Stimulated activated naive B cell treated with anti-CD40 and anti-IgM and Interleukin-4, amounts not matched to agents 10 μg/mL and 1 μg/mL and 100 μg/mL, for 72 hours (primary cell): ENCODE results near the gene SP2.
A peak's percentile ranks its signal among the peaks of the same experiment; 100 is the strongest.

Source experiments
- ATAC-seq, 2 donors: fragments of 150-1000 bp; cut with Tn5 transposase; replicated peaks; 2 replicates each; pipeline ENCODE4 v1.10.0; 2021; ENCODE audit warnings: moderate library complexity in 1 of 2
- DNase-seq: peaks from one replicate; pipeline ENCODE4 v3.0.0; 2021
- H3K27ac Mint-ChIP-seq: one replicate; pipeline ENCODE4 v1.8.0; 2022; ENCODE audit warnings: mild to moderate bottlenecking, mixed read lengths
- H3K27me3 Mint-ChIP-seq, 2 donors: one replicate each; pipeline ENCODE4 v1.8.0; 2022; ENCODE audit warnings: mixed read lengths in 2 of 2
- H3K36me3 Mint-ChIP-seq, 2 donors: one replicate each; pipeline ENCODE4 v1.8.0; 2022; ENCODE audit warnings: mixed read lengths in 2 of 2, mild to moderate bottlenecking in 1 of 2
- H3K4me1 Mint-ChIP-seq, 2 donors: one replicate each; pipeline ENCODE4 v1.8.0; 2022; ENCODE audit warnings: mixed read lengths in 2 of 2, mild to moderate bottlenecking in 1 of 2
- H3K4me3 Mint-ChIP-seq, 2 donors: one replicate each; pipeline ENCODE4 v1.8.0; 2022; ENCODE audit warnings: mild to moderate bottlenecking in 2 of 2, mixed read lengths in 2 of 2, moderate library complexity in 1 of 2
- H3K9me3 Mint-ChIP-seq, 2 donors: one replicate each; pipeline ENCODE4 v1.8.0; 2022; ENCODE audit warnings: mixed read lengths in 2 of 2, mild to moderate bottlenecking in 1 of 2

SP2 gene

GRCh38 chr17:47877368-47878034, 18.5 kb upstream of the SP2 start:
- no peaks in the 10 kb centered on the region for H3K9me3 Mint-ChIP-seq
- H3K36me3 Mint-ChIP-seq, result peaks cover 0 to 2% of the 10 kb centered on the region in 2 donors
- DNase-seq (no peak), ATAC-seq (no peak)
- no peak overlapping the region for H3K27ac Mint-ChIP-seq
- H3K4me3 Mint-ChIP-seq, result no peak overlapping the region
- peaks cover 0 to 10% of the 10 kb centered on the region in 2 donors for H3K4me1 Mint-ChIP-seq
- peaks cover 38 to 54% of the 10 kb centered on the region in 2 donors for H3K27me3 Mint-ChIP-seq

- DNase-seq (no peak), ATAC-seq (no peak)
- Mint-ChIP-seq H3K27ac (no peak overlapping the region), H3K27me3 (peaks cover 40 to 49% of the 10 kb centered on the region in 2 donors), H3K9me3 (no peaks in the 10 kb centered on the region), H3K36me3 (peaks cover 0 to 2% of the 10 kb centered on the region in 2 donors), H3K4me1 (peaks cover 0 to 6% of the 10 kb centered on the region in 2 donors), H3K4me3 (no peak overlapping the region)
These were observed 17.6 kb upstream of the SP2 start for GRCh38 chr17:47878203-47879027.

GRCh38 chr17:47879028-47879585, 16.9 kb upstream of the SP2 start:
- H3K27ac Mint-ChIP-seq, result no peak overlapping the region
- no peak for ATAC-seq
- peaks cover 0 to 2% of the 10 kb centered on the region in 2 donors for H3K36me3 Mint-ChIP-seq
- H3K27me3 Mint-ChIP-seq, result peaks cover 36 to 45% of the 10 kb centered on the region in 2 donors
- peaks cover 0 to 2% of the 10 kb centered on the region in 2 donors for H3K4me1 Mint-ChIP-seq
- no peak for DNase-seq
- H3K4me3 Mint-ChIP-seq, result no peak overlapping the region
- H3K9me3 Mint-ChIP-seq, result no peaks in the 10 kb centered on the region

- no peak overlapping the region for H3K4me3 Mint-ChIP-seq
- ATAC-seq, result no peak
These were observed 16.1 kb upstream of the SP2 start for GRCh38 chr17:47879776-47880454.

GRCh38 chr17:47882247-47882646, 13.8 kb upstream of the SP2 start:
- no peak overlapping the region for H3K4me3 Mint-ChIP-seq
- H3K27me3 Mint-ChIP-seq, result peaks cover 17 to 25% of the 10 kb centered on the region in 2 donors
- no peak for ATAC-seq
- peaks cover 0 to 2% of the 10 kb centered on the region in 2 donors for H3K36me3 Mint-ChIP-seq
- H3K4me1 Mint-ChIP-seq, result no peaks in the 10 kb centered on the region
- H3K9me3 Mint-ChIP-seq, result no peaks in the 10 kb centered on the region
- no peak for DNase-seq
- no peak overlapping the region for H3K27ac Mint-ChIP-seq

More at GRCh38 chr17:47879776-47880454, 16.1 kb upstream of the SP2 start:
- H3K4me1 Mint-ChIP-seq, result no peaks in the 10 kb centered on the region
- H3K27ac Mint-ChIP-seq, result no peak overlapping the region
- H3K36me3 Mint-ChIP-seq, result peaks cover 0 to 2% of the 10 kb centered on the region in 2 donors
- H3K9me3 Mint-ChIP-seq, result no peaks in the 10 kb centered on the region
- peaks cover 28 to 37% of the 10 kb centered on the region in 2 donors for H3K27me3 Mint-ChIP-seq
- no peak for DNase-seq

- ATAC-seq, result no peak
- H3K4me3 Mint-ChIP-seq, result no peak overlapping the region
- H3K27me3 Mint-ChIP-seq, result peaks cover 12 to 18% of the 10 kb centered on the region in 2 donors
- no peak for DNase-seq
- no peak overlapping the region for H3K27ac Mint-ChIP-seq
- H3K9me3 Mint-ChIP-seq, result no peaks in the 10 kb centered on the region
- H3K36me3 Mint-ChIP-seq, result peaks cover 0 to 2% of the 10 kb centered on the region in 2 donors
- no peaks in the 10 kb centered on the region for H3K4me1 Mint-ChIP-seq
These were observed 13.1 kb upstream of the SP2 start for GRCh38 chr17:47882695-47883588.

GRCh38 chr17:47883589-47884426, 12.2 kb upstream of the SP2 start:
- Mint-ChIP-seq H3K9me3 (no peaks in the 10 kb centered on the region), H3K27me3 (peaks cover 7 to 12% of the 10 kb centered on the region in 2 donors), H3K4me1 (no peaks in the 10 kb centered on the region), H3K4me3 (no peak overlapping the region), H3K36me3 (no peaks in the 10 kb centered on the region), H3K27ac (no peak overlapping the region)
- no peak for DNase-seq
- no peak for ATAC-seq

GRCh38 chr17:47884427-47884740, 11.7 kb upstream of the SP2 start:
- no peak overlapping the region for H3K4me3 Mint-ChIP-seq
- no peak for ATAC-seq
- DNase-seq, result no peak
- no peak overlapping the region for H3K27ac Mint-ChIP-seq
- no peaks in the 10 kb centered on the region for H3K36me3 Mint-ChIP-seq
- H3K9me3 Mint-ChIP-seq, result no peaks in the 10 kb centered on the region
- no peaks in the 10 kb centered on the region for H3K4me1 Mint-ChIP-seq
- peaks cover 7% of the 10 kb centered on the region in 2 donors for H3K27me3 Mint-ChIP-seq

- ATAC-seq (no peak), DNase-seq (no peak)
- Mint-ChIP-seq H3K27me3 (peaks cover 7% of the 10 kb centered on the region in 2 donors), H3K4me1 (peaks cover 2 to 4% of the 10 kb centered on the region in 2 donors), H3K4me3 (no peak overlapping the region), H3K9me3 (no peaks in the 10 kb centered on the region), H3K36me3 (no peaks in the 10 kb centered on the region), H3K27ac (no peak overlapping the region)
These were observed 10.9 kb upstream of the SP2 start for GRCh38 chr17:47884905-47885730.

- peaks cover 2 to 5% of the 10 kb centered on the region in 2 donors for H3K27me3 Mint-ChIP-seq
- no peaks in the 10 kb centered on the region for H3K36me3 Mint-ChIP-seq
- H3K4me1 Mint-ChIP-seq, result peaks cover 9 to 16% of the 10 kb centered on the region in 2 donors
- no peak overlapping the region for H3K27ac Mint-ChIP-seq
- H3K9me3 Mint-ChIP-seq, result no peaks in the 10 kb centered on the region
- no peak overlapping the region for H3K4me3 Mint-ChIP-seq
- ATAC-seq (no peak), DNase-seq (no peak)
These were observed 7.7 kb upstream of the SP2 start for GRCh38 chr17:47888293-47888692.

GRCh38 chr17:47889734-47890529, 6.1 kb upstream of the SP2 start:
- no peaks in the 10 kb centered on the region for H3K9me3 Mint-ChIP-seq
- H3K27me3 Mint-ChIP-seq, result no peaks in the 10 kb centered on the region
- ATAC-seq (peak; percentile 99), DNase-seq (peak; percentile 68)
- no peaks in the 10 kb centered on the region for H3K36me3 Mint-ChIP-seq
- H3K4me3 Mint-ChIP-seq, result no peak overlapping the region
- H3K27ac Mint-ChIP-seq, result peak overlapping the region; percentile 56
- H3K4me1 Mint-ChIP-seq, result peaks cover 18 to 31% of the 10 kb centered on the region in 2 donors
